Measurements from ENCODE around the gene PTGR1. TPM values are rescaled to one million over a fixed set of nuclear protein-coding genes. Genes with fewer than 3 reads are reported as not detected.

PTGR1 gene
- total and polyA plus RNA-seq, 2 of the 8 experiments (the other 6 are each of a cell fraction or from before 2014, with no cell fraction given): 16.9 to 28.5 TPM

DNA sequence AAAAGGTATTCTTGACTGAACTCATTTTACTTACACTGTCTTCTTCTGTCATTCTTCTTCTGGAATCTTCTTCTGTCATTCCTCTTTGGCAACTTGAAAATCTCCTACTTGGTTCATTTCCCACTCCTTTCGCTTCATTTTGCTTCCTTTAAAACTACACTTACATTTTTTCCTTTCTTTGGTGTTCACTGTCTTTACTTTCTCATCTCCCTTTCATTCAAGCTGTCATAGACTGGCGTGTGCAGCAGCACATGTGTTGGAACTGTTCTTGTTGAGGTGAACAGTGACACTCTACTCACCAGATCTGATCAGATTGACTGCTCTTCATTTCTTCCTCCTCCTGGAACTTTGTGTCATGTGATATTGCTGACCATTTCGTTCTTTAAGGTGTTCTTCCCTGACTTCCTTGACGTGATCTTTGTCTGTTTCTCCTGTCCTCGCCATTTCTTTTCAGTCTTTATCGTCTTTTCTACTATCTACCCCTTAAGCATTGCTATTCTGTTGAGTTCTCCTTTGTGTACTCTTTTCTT is 38.0 kb upstream of the PTGR1 start:
- Histone ChIP-seq H4K8ac (ENCODE audit: extremely low read depth, insufficient read depth, low read length) (no peak overlapping the region), H2AFZ (ENCODE audit: low read length) (no peak overlapping the region), H3K27me3 (replicated peaks in 1 of 4; ENCODE audit: control insufficient read depth in 3 of 4, extremely low read depth in 1 of 4, insufficient read depth in 3 of 4, low read length in 3 of 4) (no peaks in the 10 kb centered on the region), H2BK20ac (ENCODE audit: low read length) (no peak overlapping the region), H3K9me3 (ENCODE audit: insufficient read depth in 2 of 2, low read depth in 1 of 2, low read length in 1 of 2) (no peaks in the 10 kb centered on the region), H3K4me2 (ENCODE audit: insufficient read depth in 1 of 2, low read depth in 2 of 2, low read length in 2 of 2) (no peak overlapping the region), H2BK15ac (ENCODE audit: low read length) (no peak overlapping the region), H3K36me3 (ENCODE audit: control insufficient read depth in 2 of 4, insufficient read depth in 4 of 4, low read length in 3 of 4) (no peaks in the 10 kb centered on the region), H2BK5ac (ENCODE audit: low read depth, low read length) (no peak overlapping the region), H3K27ac (ENCODE audit: low read depth, low read length) (no peak overlapping the region), H3K9ac (replicated peaks in 1 of 4; ENCODE audit: extremely low read depth in 1 of 4, low read depth in 3 of 4, low read length in 3 of 4) (no peak overlapping the region; a peak in 1 of 7 replicates), H3K79me2 (ENCODE audit: control insufficient read depth in 1 of 2, insufficient read depth in 2 of 2, low read length in 2 of 2) (peaks cover 10 to 71% of the 10 kb centered on the region in 2 experiments), H4K91ac (replicated peaks; ENCODE audit: insufficient read length, low read length) (no peak overlapping the region), H2BK12ac (ENCODE audit: low read depth, low read length) (no peak overlapping the region), H4K20me1 (replicated peaks in 1 of 2; ENCODE audit: control insufficient read depth in 1 of 2, insufficient read depth in 2 of 2, low read length in 2 of 2) (peaks cover 3 to 9% of the 10 kb centered on the region in 2 experiments), H3K4ac (replicated peaks; ENCODE audit: insufficient read length, low read depth, low read length) (no peak overlapping the region), H3K79me1 (ENCODE audit: low read depth, low read length) (no peaks in the 10 kb centered on the region; the same call in none of the 2 replicates), H4K5ac (ENCODE audit: insufficient read length, low read depth, low read length) (no peak overlapping the region), H3K23ac (ENCODE audit: insufficient read length) (no peak overlapping the region), H3K18ac (ENCODE audit: extremely low read depth, low read length) (no peak overlapping the region), H3K4me3 (ENCODE audit: extremely low read depth in 1 of 4, insufficient read depth in 2 of 4, low read depth in 3 of 4, low read length in 4 of 4) (no peak overlapping the region), H3K23me2 (ENCODE audit: low read depth, low read length) (no peaks in the 10 kb centered on the region), H3K4me1 (replicated peaks in 1 of 4; ENCODE audit: control insufficient read depth in 3 of 4, insufficient read depth in 4 of 4, low read length in 3 of 4) (peaks cover 0 to 3% (median 0%) of the 10 kb centered on the region in 4 experiments; a peak in 2 of 7 replicates), H3K56ac (replicated peaks; ENCODE audit: insufficient read length, low read depth, low read length) (no peak overlapping the region), H2BK120ac (replicated peaks; ENCODE audit: low read depth, low read length) (no peak overlapping the region), H3K14ac (ENCODE audit: insufficient read length) (no peak overlapping the region), H2AK5ac (ENCODE audit: low read depth, low read length) (no peak overlapping the region)
- TF ChIP-seq CHD1 (IDR thresholded peaks at IDR 0.05; ENCODE audit: low read depth, low read length) (no peak), TAF1 (IDR thresholded peaks at IDR 0.05; ENCODE audit: low read depth, low read length) (no peak), TEAD4 (IDR thresholded peaks at IDR 0.05; ENCODE audit: low read depth, low read length) (no peak), RFX5 (IDR thresholded peaks at IDR 0.05; ENCODE audit: borderline replicate concordance, low read depth, low read length) (no peak), GABPA (IDR thresholded peaks at IDR 0.05; ENCODE audit: borderline replicate concordance, insufficient read depth, low read length) (no peak), POLR2AphosphoS5 (IDR thresholded peaks at IDR 0.05; ENCODE audit: low read depth, low read length) (no peak), BCL11A (IDR thresholded peaks at IDR 0.05; ENCODE audit: low read depth in 2 of 2, low read length in 2 of 2) (no peak), POU5F1 (IDR thresholded peaks at IDR 0.05; ENCODE audit: low read depth, low read length) (no peak), EZH2 (IDR thresholded peaks at IDR 0.05; ENCODE audit: low read depth, low read length, severe bottlenecking) (no peak), SUZ12 (IDR thresholded peaks at IDR 0.05; ENCODE audit: low read length) (no peak), NRF1 (IDR thresholded peaks at IDR 0.05; ENCODE audit: low read depth, low read length) (no peak)
- POLR2A ChIA-PET (ENCODE audit: partially characterized antibody): no interaction called here
- WGBS, 2 experiments (ENCODE audit: extremely low coverage in 1 of 2, insufficient coverage in 1 of 2, insufficient read length in 1 of 2, insufficient replicate concordance in 2 of 2, low coverage in 1 of 2, low lambda C conversion rate in 2 of 2, missing lambda C conversion rate in 1 of 2): 87% methylated on average over 6 of the region's 6 CpGs; no CpG with 5 or more reads in 1 of the 2 experiments
- DNase-seq (ENCODE audit: low read depth in 1 of 2, low spot score in 2 of 2) (no peak), FAIRE-seq (no peak)
- CTCF ChIA-PET (ENCODE audit: partially characterized antibody): interaction anchor here (1.4 kb wide), 1 partner anchor 39 kb away, joined by 3 read pairs; no protein-coding TSS in a partner anchor

All from H1 (cell line).